HepG2 (cell line): ENCODE measurements around the gene MAP1B.

Source experiments
- MTF1 ChIP-seq: sonication (generic); formaldehyde crosslinking; IDR thresholded peaks from 2 replicates; pipeline ENCODE4 v1.5.0; 2020; ENCODE audit warnings: missing genetic modification reagents
- ZNF790 ChIP-seq: sonication (generic); formaldehyde crosslinking; IDR thresholded peaks from 2 replicates; pipeline ENCODE4 v1.8.0; 2022; ENCODE audit warnings: missing genetic modification reagents, mild to moderate bottlenecking, borderline replicate concordance
- ZSCAN25 ChIP-seq: sonication (generic); formaldehyde crosslinking; IDR thresholded peaks from 2 replicates; pipeline ENCODE4 v1.8.0; 2022; ENCODE audit warnings: mild to moderate bottlenecking, missing genetic modification reagents
- TF ChIP-seq, protein P1 (sequence below): sonication (generic); formaldehyde crosslinking; IDR thresholded peaks from 2 replicates; pipeline ENCODE4 v1.5.0; 2020; ENCODE audit warnings: mild to moderate bottlenecking, missing genetic modification reagents, moderate library complexity

DNA sequence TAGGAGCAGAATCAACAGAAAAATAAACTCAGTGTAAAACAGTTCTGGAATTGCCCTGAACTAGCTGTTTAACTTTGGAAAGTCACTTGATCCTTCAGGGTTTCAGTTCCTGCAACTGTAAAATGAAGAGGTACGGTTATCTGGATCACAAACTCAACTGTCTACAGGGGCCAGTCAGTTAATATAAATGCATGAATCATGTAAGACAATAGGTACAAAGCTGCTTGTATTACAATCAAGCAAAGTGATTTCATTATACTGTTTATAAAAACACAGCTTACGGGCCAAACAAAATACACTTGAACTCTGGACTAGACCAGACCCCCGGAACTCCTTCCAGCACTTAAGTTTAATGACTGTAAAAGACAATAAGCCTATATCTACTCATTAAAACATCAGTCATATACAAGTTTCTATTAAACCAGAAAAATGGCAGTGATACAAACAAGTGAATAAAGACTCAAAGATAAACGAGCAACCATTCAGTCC is 139.7 kb downstream of the MAP1B start:
- TF ChIP-seq MTF1 (no peak), ZNF790 (CRISPR knock-in tag) (no peak), ZSCAN25 (CRISPR knock-in tag) (no peak)
- TF ChIP-seq, protein P1, sequence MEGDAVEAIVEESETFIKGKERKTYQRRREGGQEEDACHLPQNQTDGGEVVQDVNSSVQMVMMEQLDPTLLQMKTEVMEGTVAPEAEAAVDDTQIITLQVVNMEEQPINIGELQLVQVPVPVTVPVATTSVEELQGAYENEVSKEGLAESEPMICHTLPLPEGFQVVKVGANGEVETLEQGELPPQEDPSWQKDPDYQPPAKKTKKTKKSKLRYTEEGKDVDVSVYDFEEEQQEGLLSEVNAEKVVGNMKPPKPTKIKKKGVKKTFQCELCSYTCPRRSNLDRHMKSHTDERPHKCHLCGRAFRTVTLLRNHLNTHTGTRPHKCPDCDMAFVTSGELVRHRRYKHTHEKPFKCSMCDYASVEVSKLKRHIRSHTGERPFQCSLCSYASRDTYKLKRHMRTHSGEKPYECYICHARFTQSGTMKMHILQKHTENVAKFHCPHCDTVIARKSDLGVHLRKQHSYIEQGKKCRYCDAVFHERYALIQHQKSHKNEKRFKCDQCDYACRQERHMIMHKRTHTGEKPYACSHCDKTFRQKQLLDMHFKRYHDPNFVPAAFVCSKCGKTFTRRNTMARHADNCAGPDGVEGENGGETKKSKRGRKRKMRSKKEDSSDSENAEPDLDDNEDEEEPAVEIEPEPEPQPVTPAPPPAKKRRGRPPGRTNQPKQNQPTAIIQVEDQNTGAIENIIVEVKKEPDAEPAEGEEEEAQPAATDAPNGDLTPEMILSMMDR (CRISPR knock-in tag) = no peak
